ENCODE results near the gene PKMYT1. TPM values are rescaled to one million over a fixed set of nuclear protein-coding genes. Genes with fewer than 3 reads are reported as not detected.

Gene PKMYT1
- total and polyA plus RNA-seq, 2 of the 4 experiments (the other 2 are of a cell fraction) = 1.8 to 14.9 TPM

GRCh38 chr16:2930236-2930635 lies 50.0 kb downstream of the PKMYT1 start:
- Histone ChIP-seq H4K5ac (ENCODE audit: low read depth, low read length) (no peak overlapping the region), H3K23ac (ENCODE audit: low read depth, low read length) (no peak overlapping the region), H2AFZ (replicated peaks; ENCODE audit: low read length, poor library complexity) (no peak overlapping the region), H4K91ac (ENCODE audit: insufficient read depth, low read depth, low read length) (no peak overlapping the region), H3K9ac (ENCODE audit: low read depth, low read length) (no peak overlapping the region), H3K9me1 (ENCODE audit: insufficient read depth, low read length) (no peaks in the 10 kb centered on the region), H2BK20ac (ENCODE audit: low read depth, low read length) (no peak overlapping the region), H3K4me1 (ENCODE audit: control insufficient read depth, insufficient read depth, low read length) (no peaks in the 10 kb centered on the region), H3K79me1 (ENCODE audit: low read depth in 1 of 2, low read length in 2 of 2) (peaks cover 6 to 25% of the 10 kb centered on the region in 2 experiments), H3K27me3 (ENCODE audit: control insufficient read depth, insufficient read depth, low read length) (no peaks in the 10 kb centered on the region), H3K18ac (ENCODE audit: low read depth, low read length) (no peak overlapping the region), H2AK9ac (replicated peaks; ENCODE audit: low read depth, low read length, poor library complexity) (no peak overlapping the region), H2BK15ac (ENCODE audit: low read depth, low read length) (no peak overlapping the region), H4K20me1 (ENCODE audit: insufficient read depth, low read length) (no peaks in the 10 kb centered on the region; the same call in 1 of the 2 replicates), H3K9me3 (ENCODE audit: control insufficient read depth, insufficient read depth, low read length) (no peaks in the 10 kb centered on the region), H3K36me3 (ENCODE audit: control insufficient read depth, insufficient read depth, low read length) (peaks cover 36% of the 10 kb centered on the region), H3K4ac (ENCODE audit: low read depth, low read length) (no peak overlapping the region), H3K14ac (replicated peaks; ENCODE audit: low read depth, low read length) (no peak overlapping the region), H3K4me2 (ENCODE audit: low read depth, low read length) (no peak overlapping the region), H3K56ac (ENCODE audit: extremely low read depth, insufficient read depth, low read length) (no peak overlapping the region), H3K27ac (ENCODE audit: insufficient read depth, low read length) (no peak overlapping the region), H4K8ac (ENCODE audit: low read depth in 2 of 2, low read length in 2 of 2) (no peak overlapping the region), H2BK120ac (ENCODE audit: low read depth, low read length) (no peak overlapping the region), H2BK5ac (ENCODE audit: low read depth, low read length, poor library complexity, severe bottlenecking) (no peak overlapping the region), H3K4me3 (ENCODE audit: insufficient read depth, low read depth, low read length) (no peak overlapping the region), H2AK5ac (ENCODE audit: low read depth, low read length) (no peak overlapping the region)
- ChIA-PET CTCF (no interaction called here), POLR2A (ENCODE audit: unreplicated experiment) (no interaction called here)
- no peak for DNase-seq
- WGBS, 2 experiments (ENCODE audit: extremely low coverage in 2 of 2, insufficient read length in 1 of 2) = 98% methylated on average over 8 of the region's 15 CpGs; no CpG with 5 or more reads in 1 of the 2 experiments
- dilution Hi-C loops (cut with HindIII; ENCODE audit: low sequenced_read_pairs, unreplicated experiment) = no loop called here
- in situ Hi-C loops (cut with MboI; ENCODE audit: low sequenced_read_pairs) = no loop called here
- no peak for ATAC-seq (ENCODE audit: low read depth)
- no TSS peak for BruUV-seq (replicated peaks)
- TF ChIP-seq SMC3 (IDR thresholded peaks at IDR 0.05; ENCODE audit: low read depth, low read length) (no peak), MAZ (IDR thresholded peaks at IDR 0.05; ENCODE audit: borderline replicate concordance, low read depth, low read length) (no peak), CTCF (conservative IDR thresholded peaks at IDR 0.05; ENCODE audit: low read depth, low read length) (no peak), RAD21 (IDR thresholded peaks at IDR 0.05; ENCODE audit: low read length) (no peak), RFX5 (IDR thresholded peaks at IDR 0.05; ENCODE audit: low read depth, low read length) (no peak), NFE2L2 (IDR thresholded peaks at IDR 0.05; ENCODE audit: low read depth, low read length) (no peak), MXI1 (IDR thresholded peaks at IDR 0.05; ENCODE audit: borderline replicate concordance, low read depth, low read length) (no peak), BHLHE40 (IDR thresholded peaks at IDR 0.05; ENCODE audit: low read depth, low read length) (no peak), CEBPB (IDR thresholded peaks at IDR 0.05; ENCODE audit: low read depth, low read length) (no peak), ELK1 (IDR thresholded peaks at IDR 0.05; ENCODE audit: borderline replicate concordance, low read depth, low read length) (no peak), POLR2A (IDR thresholded peaks at IDR 0.05; ENCODE audit: low read depth, low read length) (no peak), CHD1 (IDR thresholded peaks at IDR 0.05; ENCODE audit: low read depth, low read length) (no peak), MAFK (IDR thresholded peaks at IDR 0.05; ENCODE audit: low read depth, low read length) (no peak)
- intact Hi-C loops (cut with micrococcal nuclease) = no loop called here
